HCEC 1CT (cell line): ENCODE data around the gene ASTL.
"Not testable (repeated sequence)": the region's sequence is repeated elsewhere in the genome, so short reads cannot be mapped to it uniquely, and the experiment has no call there.

Experiments used
- DNase-seq: peaks from one replicate; pipeline ENCODE4 v3.0.0-alpha.2; 2017

ASTL gene

DNA sequence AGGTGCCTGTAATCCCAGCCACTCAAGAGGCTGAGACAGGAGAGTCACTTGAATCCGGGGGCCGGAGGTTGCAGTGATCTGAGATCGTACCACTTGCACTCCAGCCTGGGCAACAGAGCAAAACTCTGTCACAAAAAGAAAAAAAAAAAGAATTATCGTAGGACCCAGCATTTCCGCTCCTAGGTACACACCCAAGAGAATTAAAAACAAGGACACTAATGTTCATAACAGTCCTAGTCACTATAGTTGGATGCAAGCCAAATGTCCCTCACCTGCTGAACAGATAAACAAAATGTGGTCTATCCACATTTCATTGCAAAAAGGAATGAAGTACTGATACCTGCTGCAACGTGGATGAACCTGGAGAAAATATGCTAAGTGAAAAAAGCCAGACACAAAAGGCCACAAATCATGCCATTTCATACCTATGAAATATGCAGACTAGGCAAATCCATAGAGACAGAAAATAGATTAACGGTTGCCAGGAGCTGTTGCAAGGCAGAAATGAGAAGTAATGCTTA is 43.1 kb downstream of the ASTL start:
- no peak for DNase-seq

DNA sequence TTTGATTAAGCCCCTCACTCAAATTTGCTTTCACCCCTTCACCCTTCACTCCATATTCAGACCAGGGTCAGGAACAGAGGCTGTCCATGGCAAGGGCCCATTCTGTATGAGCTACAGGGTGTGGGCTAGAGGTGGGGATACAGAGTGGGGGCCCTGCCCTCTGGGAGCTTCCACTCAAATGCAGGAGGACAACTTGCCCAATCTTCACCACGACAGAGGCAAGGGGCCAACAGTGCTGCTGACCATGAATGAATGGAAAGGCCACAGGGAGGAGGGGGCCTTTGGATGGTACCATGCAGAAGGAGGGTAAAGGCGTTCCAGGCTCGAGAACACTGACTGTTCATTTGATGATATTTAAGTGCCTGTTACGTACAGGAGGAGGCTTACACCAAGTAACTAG is 44.8 kb downstream of the ASTL start:
- no peak for DNase-seq

DNA sequence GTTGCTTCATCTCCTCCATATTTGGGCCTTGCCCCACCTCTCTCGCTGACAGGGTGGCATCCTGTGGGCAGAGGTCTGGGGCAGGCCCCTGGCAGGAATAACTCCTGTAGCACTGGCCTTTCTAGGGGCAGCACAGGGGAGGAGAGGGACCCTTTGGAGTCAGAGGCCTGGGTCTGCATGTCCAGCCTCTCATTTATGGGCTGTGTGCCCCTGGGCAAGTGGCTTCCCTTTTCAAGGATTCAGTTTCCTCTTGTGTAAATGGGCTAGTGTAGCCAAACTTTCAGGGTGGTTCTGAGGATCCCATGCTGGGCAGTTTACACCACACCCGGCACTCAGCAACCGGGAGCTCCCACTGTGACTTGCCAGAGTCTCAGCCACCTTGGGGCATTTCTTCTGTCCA is 45.4 kb downstream of the ASTL start:
- no peak for DNase-seq

DNA sequence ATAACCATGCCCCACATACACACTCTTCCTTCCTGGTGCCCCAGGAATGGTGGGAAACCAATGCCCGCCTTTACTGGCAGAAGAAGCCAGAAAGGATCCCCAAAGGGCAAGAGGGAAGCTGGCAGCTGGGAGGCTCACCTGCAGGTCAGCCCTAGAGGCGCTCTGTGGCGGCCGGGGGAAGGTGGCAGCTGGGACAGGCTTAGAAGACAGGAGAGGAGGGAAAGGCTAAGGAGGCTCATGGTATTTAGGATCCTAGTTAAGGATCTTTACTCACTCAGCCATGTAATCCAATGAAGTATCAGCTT is 45.8 kb downstream of the ASTL start:
- DNase-seq: no peak

DNA sequence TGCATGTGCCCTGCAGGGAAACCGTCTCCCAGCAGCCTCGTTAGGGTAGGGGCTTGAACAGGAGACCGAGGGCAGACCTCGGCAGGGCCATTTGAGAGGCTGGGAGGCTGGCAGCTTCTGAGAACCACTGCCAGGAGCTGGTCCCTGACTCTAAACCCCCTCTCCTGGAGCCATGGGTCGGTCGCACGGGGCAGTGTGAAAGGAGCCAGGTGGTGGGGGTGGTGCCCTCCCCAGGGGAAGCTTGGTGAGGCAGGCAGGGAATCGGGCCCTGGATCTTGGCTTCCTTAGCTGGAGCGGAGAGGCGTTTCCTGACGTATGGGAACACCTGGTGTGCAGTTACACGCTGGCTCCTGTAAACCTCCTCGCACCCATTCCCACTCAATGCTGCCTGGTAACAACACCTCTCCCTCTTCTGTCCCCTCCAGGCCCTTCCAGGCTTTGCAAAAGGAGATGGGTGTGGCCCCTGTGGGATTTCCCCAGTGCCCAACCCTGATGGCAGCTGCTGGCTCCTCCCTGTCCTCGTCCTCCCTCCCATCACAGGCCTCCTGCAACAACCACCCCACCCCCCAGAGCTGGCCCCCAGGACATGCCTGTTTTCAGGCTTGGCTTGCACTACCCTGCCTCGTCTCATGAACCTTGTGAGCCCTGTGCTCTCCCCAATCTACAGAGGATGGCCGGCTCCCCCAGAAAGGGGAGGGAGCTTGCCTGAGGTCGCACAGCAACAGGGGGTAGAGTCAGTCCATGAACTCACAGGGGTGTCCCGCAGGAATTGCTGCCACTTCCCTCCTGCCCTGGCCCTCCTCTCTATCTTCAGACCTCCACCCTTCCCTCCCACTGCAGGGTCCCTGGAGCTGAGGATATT is 46.4 kb downstream of the ASTL start:
- no peak for DNase-seq

DNA sequence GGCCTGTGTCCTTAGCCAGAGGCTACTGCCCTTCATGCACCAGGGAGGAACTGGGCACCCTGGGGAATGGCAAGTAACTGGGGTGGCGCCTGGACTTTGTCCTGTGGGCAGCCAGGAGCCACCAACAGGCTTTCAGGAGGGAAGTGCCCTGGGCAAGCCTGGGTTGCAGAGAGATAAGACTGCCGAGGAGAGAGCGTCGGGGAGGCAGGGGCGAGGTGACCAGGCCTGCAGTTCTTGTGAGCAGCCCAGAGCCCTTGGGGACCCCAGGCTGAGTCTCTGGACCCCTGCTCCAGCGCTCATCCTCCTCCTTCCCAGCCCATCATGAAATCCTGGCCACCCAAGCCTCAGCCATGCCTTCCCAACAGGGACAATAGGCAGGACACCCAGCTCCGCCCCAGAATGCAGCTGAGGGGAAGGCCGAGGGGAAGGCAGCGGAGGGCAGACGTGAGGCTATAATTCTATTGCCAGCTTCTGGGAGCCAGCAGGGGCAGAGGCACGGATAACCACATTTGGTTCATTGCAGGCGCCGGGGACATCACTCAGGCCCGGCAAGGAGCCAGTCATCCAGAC is 47.1 kb downstream of the ASTL start:
- DNase-seq: no peak

DNA sequence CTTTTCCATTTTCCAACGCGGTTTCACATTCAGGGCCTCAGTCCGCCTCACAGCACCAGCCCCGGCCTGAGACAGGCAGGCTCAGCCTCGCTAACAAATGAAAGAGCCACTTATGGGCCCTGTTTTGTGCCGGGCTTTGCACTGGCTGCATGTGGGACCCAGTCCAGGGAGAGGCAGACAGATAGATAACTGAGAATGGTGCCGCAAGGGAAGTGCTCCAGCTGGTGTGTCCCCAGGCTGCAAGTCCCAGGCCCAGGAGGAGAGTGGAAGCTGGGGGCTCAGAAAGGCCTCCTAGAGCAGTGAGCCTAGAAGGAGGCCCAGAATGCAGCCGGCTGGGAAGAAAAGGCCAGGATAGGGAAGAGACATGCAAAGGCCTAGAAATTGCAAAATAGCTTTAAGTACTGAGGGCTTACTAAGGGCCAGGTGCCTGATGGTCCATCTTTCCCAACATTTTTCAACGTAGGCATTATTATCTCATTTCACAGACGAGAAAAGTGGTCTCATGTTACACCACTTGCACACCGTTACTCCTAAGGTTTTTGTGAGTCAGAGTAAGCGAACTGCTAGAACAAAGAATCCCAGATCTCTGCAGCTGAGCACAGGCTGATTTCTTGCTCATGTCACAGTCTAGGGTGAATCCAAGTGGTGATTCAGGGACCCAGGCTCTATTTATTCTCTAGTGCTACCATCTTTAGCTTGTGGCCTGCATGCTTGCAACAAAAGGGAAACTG is 47.9 kb downstream of the ASTL start:
- no peak for DNase-seq

DNA sequence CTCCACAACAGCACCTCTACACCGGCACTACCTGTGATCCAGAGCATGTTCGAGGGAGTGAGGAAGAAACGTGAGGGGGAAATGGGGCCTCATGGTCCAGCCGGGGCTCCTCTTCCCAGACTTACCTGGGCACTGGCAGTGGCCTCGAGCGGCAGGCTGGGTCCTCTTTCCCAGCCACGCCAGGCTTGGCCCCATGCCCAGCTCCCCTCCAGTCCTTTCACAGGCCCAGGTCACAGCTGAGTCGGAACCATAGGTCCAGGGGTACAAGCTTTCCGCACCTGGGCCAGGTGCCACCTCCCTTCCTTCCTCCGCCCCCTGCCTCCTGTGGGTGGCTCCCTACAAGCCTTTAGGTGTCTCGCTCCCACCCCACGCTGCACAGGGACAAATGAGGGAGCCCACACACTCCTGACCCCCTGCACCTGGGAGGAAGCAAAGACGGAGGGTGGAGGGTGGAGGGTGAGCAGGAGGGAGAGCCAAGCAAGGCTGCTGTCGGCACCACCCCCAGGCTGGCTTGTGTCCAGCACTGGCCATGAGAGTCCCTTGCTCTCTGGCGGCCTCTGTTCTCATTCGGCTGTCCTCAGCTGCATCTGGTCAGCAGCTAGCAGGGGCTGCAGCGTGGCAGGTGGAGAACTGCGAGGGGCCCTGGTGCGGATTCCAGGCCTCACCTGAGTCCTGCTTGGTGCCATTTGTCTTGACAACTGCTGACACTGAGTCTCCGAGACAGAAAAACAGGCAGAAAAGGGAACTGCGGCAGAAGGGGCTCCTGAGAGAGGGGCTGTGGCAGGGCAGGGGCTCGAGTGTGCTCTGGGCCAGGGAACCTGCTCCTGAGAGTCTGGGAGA is 48.7 kb downstream of the ASTL start:
- no peak for DNase-seq

DNA sequence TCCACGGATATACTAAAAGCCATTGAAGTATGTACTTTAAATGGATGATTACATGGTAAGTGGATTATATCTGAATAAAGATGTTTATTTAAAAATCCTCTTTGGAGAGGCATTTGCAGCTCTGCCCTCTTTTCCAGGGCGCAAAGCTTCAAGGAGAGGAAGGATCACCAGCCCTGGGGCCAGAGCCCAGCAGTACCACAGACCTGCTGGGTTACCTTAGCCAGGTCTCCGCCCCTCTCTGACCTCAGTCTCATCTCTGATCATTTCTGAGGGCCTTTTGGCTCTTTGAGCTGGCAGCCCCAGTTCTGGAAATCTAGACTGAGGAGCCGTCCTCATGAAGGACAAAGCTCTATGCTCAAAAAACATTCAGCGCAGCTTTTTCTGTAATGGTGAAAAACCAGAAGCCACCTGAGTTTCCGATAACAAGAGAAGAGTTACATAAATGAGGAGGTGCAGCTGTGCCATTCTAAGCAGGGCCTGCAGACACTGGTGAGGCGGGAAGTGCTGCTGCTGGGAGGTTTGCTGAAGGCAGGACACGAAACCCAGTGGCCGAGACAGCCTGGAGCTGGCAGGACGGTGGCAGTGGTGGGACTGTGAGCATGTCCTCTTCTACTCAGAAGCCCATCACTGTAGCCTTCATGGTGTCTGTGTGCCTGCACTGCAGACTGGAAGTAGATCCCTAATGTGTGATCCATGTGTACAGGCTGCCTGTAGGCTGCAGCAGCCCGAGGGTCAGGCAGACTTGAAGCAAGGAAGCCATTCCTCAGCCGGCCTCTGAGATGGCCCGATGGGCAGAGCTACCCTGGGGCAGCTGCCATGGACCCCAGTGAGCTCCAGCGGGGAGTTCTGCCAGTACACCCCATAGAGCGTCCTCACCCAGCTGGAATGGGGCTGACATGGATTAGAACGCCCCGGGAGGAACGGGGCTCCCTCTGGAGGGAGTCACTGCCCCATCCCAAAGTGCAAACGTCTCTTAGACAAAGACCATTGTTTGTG is 49.7 kb downstream of the ASTL start:
- no peak for DNase-seq

DNA sequence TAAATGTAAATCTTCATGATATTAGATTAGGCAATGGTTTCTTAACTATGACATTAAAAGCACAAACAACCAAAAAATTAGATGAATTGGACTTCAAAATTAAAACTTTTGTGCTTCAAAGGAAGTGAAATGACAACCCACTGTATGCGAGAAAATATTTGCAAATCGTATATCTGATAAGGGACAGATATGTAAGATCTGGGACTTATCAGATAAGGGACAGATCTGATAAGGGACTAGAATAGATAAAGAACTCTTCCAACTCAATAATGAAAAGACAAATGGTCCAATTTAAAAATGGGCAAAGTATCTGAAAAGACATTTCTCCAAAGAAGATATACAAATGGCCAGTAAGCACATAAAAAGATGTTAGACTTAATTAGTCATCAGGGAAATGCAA is 51.2 kb downstream of the ASTL start:
- no peak for DNase-seq

DNA sequence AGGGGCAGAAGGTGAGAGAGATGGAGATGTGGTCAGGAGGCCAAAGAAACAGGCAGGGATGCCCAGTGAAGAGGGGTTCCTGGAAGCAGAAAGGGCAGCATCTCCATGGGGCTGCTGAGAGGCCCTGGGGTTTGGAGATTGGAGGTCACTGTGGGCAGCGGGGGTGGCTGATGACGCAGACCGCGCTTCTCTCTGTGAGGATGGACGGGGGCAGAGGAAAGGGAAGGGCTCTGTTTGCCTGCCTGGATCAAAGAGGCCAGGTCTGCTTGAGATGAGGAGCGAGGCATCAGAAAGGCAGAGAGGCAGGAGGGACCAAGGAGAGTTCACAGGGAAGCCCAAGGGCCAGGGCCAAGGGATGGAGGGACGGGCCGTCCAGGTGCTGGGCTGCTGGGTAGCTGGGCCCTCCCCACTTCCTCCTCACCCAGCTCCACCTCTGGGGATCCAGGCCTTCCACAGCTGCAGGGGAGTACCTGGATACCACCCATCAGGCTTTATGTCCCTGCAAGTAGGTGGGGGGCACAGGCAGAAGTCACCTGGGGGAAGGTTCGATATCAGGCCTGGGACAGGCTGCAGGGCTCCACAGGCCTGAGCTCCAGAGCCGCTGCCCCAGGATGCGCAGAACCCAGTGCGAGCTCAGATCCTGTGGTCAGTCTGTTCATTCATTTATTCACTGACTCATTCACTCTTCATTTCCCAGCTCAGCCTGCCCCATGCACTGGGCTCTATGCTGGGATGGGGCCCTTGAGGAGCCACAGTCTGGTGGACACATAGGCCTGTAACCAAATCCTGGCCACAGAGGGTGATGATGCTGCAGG is 52.6 kb downstream of the ASTL start:
- DNase-seq: no peak

DNA sequence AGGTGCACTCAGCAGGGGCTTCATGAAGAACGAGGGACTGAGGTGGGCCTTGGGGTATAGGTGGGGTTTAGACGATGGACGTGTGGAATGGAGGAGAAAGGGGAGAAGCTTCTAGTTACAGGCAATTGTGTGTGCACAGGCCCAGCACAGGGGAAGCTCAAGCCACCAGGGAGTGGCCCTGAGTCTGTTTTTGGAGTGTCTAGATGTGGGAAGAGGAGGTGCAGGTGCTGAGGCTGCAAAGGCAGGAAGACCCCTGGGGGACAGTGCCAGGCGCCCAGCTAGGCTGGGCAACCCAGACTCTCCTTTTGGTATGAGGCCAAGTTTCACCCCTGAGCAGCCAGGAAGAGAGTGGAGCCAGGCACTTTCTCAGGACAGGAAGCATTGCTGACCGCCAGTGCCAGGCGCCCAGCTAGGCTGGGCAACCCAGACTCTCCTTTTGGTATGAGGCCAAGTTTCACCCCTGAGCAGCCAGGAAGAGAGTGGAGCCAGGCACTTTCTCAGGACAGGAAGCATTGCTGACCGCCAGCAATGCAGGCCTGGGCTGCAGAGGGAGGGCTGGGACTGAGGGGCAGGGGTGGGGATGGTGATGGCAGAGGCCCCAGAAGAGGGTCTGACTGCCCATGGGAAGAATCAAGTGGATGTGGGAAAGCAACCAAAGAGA is 53.3 kb downstream of the ASTL start:
- not testable (repeated sequence) for DNase-seq

DNA sequence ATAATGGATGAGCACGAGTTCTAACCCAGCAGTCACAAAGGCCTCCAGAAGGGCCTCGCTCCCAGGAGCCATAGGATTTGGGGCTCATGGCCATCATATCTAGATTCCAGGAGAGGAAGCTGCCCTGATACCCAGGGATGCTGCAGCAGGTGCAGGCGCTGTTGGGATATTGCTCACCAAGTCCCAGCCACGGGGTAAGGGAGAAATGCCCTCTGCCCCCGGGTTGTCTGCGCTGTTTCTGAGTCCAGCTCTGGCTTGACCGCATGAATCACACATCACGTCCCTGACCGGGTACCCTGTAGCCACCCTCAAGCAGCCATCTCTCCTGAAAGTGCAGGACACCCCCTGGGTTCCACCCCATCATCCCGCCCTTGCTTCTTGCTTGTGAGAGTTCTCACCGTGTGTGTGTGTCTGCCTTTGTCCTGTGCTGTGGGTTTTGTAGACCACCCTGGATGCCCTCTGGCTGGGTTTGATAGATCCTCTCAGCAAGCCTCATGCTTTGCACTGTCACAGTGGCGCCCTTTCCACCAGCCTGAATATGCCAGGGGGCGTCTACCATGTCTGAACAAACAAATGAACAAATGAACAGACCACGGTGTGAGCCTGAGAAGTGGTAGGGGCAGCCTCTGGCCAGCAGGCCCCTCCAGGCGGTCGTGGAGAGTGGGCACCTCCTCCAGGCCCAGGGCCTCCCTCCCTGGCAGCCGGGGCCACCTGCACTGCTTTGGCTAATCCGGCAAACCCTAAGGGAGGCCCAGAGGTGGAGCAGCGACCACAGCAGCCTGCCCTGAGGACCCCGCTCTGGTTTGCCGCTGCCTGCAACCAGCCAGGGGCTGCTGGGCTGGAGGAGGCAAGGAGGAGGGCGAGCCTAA is 54.1 kb downstream of the ASTL start:
- no peak for DNase-seq

DNA sequence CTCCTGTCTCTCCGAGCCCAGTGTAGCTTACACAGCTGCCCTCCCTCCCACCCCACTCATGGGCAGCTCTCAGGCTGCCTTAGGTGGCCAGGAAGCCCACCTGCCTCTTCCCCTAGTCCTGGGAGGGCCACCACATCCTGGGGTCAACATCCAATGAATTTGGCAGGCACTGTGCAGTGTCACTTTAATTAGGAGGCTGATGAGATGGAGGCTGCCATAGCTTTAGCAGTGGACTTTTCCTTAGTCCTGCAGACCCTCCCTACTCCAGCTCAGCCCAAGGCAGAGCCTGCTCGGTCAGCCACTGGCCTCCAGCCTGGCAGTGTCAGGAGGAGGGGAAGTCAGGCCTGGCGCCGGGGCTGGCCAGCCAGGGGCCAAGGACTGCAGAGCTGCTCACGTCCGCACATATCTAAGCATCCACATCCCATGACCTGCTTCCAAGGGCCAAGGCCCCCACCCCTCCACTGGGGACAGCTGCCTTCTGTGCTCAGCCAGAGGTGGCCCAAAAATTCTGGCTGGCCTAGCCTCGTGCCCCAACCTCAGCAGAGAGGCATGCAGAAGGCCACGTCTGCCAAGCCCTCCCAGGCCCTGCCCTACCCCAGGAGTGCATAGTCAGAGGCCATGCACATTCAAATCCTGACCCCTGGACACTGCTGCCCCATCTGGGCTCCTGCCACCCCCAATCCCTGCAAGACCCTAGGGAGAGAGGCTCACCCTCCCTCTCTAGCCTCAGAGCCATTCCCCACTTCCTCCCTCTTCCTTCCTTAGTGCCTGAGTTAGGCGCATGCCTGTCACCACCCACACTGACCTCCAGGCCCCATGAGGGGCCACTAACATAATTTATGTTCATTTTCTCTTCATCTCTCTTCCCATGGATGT is 55.0 kb downstream of the ASTL start:
- no peak for DNase-seq

DNA sequence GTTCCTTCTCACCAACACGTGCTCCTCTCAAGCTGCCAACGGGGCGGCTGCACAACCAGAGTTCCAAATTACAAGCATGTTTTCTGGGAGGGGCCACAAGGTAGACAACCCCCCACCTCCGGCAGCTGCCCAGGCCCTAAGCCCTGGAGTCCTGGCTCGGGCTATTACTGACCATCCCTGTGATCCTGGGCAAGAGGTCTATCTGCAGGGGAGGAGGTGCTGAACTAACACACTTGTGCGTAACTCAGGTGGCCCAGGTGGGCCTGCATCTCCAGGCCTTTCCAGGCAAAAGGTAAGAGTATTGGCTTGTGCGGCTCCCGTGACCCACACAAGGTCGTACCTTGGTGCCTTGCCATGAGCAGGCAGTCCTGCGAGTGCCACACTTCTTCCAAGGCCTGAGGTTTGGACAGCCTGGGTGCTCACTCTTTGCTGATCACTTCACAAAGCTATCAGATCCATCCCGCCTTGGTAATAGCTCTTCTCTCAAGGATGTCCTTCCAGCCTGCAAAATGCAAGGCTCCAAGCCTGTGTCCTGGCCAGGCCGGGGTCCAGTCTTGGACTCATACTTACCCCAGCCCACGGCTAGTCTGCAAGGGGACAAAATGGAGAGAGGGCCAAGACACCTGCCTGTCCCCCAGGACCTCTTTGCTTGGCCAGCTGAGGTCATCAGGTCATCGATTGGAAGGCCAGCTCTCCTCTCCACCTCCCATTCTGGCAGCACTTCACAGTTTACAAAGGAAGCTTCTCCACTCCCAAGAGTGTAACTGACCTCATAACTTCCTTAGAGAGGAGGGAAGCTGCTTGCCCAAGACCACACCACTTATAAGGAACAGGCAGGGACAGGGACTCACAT is 55.9 kb downstream of the ASTL start:
- no peak for DNase-seq

DNA sequence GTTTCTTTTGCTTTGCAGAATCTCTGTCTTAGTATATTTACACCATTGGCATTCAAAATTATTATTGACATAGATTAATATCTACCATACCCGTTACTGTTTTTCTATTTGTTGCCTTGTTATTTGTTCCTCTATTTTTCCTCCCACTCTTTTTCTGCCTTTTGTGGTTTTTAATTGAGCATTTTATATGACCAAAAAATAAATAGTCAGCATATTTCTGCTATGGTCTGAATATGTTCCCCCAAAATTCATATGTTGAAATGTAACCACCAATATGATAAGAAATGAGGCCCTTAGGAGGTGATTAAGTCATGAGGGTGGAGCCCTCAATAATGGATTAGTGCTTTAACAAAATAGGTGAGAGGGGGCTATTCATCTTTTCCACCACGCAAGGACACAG is 57.3 kb downstream of the ASTL start:
- no peak for DNase-seq

DNA sequence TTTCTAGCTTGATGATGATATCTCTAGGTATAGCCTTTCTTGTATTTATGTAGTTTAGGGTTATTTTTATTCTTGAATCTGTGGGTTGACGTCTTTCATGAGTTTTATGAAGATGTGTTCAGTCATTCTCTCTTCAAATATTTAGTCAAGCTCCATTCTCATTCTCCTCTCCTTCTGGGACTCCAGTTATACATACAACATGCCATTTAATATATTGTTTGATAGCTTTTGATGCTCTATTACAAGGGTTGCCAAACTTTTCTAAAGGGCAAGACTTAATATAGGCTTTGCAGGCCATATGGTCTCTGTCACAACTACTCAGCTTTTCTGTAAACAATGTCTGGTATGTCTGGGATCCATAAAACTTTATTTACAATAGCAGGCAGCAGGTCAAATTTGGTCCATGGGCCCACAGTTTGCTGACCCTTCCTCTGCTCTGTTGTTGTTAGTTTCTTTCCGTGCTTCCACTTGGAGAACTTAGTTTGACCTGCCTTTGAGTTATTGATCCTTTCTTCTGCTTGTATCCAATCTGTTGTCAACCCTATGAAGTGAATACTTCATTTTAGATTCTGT is 63.0 kb downstream of the ASTL start:
- no peak for DNase-seq
